GM19438 (cell line): ENCODE measurements around the gene ATN1.
A peak's percentile ranks its signal among the peaks of the same experiment; 100 is the strongest.
"Not testable (repeated sequence)": the region's sequence is repeated elsewhere in the genome, so short reads cannot be mapped to it uniquely, and the experiment has no call there.

Experiments
- ATAC-seq: cut with Tn5 transposase; IDR thresholded peaks from one replicate; pipeline ENCODE4 v1.9.1; 2021; ENCODE audit warnings: low read depth; ENCODE audit not compliant: unreplicated experiment

Gene ATN1

DNA sequence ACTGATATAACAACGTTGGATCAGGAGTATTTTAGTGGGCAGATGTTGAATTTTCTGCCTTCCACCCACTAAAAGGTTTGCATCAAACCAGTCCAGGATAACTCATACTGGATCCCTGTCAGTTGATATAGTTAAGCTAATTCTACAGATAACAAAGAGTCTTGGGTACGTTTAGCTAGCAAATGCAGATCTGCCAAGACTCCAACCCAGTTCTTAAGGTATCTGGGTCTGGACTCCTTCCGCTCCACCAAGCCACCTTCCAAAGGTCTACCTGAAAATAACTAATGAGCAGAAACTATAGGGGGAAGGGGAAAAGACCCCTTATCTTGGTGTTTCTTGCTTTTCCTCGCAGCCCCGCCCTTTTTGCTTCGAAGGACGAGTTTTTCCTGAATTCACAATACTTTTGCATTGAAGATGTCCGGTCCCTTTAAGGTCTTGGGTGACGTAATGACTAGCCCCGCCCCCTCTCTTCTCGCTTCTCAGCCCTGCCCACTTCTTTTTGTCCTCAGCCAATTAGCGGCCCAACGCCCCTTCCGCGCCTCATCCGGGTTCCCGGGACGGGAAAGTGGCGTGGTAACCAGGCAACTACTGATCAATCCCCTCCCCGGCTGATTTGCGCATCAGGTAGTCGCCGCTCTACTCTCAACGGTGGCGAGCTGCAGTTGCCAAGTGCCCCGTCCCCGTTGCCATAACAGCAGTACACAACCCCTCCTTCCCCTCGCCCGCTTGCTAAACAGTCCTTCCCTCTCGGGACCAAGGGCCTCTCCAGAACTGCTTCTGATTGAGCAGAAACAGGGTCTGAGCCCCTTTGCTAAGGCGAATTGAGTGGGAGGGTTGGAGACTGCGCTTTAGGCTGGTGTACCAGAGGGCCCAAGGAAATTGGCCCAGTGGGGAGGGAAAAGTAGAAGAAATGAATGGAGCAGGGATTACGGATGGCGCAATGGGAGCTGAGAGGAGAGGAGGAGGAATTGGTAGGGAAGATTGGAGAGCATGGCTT is 23.2 kb upstream of the ATN1 start, which contains the start of gene LRRC23:
TSS of gene LRRC23 (plus strand) at position 543 of the 997 bp plus-strand sequence. CDS start 812 bp downstream, outside the sequence.
- peak; percentile 96 for ATAC-seq

DNA sequence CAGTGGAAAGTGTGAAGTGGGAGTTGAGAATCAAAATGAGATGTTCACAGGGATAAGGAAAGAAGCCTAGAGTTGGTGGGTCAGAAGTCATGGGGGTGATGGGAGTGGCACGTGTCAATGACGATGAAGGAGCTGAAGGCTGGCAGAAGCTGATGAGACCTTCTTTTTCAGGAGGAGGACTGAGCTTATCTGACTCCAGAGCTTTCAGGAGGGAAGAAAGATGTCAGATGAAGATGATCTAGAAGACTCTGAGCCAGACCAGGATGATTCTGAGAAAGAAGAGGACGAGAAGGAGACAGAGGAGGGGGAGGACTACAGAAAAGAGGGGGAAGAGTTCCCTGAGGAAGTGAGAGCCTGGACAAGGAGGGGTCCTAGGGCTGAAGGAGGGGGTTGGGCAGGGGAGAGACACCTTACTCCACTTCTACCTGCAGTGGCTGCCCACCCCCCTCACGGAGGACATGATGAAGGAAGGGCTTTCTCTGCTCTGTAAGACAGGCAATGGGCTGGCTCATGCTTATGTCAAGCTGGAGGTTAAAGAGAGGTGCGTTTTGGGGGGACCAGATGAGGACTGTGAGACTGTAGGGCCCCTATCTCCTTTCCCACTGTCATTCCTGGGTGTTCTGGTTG is 22.2 kb upstream of the ATN1 start:
- ATAC-seq, result no peak

DNA sequence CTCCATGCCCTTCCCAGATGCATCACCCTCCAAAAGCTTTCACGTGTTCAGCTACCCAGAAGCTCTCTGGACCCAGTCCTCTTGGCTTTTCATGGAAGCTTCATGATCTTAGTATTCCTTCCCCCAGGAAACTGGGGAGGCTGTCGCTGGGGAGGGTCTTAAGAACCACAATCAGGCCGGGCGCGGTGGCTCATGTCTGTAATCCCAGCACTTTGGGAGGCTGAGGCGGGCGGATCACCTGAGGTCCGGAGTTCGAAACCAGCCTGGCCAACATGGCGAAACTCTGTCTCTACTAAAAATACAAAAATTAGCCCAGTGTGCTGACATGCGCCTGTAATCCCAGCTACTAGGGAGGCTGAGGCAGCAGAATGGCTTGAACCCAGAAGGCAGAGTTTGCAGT is 19.6 kb upstream of the ATN1 start:
- not testable (repeated sequence) for ATAC-seq

DNA sequence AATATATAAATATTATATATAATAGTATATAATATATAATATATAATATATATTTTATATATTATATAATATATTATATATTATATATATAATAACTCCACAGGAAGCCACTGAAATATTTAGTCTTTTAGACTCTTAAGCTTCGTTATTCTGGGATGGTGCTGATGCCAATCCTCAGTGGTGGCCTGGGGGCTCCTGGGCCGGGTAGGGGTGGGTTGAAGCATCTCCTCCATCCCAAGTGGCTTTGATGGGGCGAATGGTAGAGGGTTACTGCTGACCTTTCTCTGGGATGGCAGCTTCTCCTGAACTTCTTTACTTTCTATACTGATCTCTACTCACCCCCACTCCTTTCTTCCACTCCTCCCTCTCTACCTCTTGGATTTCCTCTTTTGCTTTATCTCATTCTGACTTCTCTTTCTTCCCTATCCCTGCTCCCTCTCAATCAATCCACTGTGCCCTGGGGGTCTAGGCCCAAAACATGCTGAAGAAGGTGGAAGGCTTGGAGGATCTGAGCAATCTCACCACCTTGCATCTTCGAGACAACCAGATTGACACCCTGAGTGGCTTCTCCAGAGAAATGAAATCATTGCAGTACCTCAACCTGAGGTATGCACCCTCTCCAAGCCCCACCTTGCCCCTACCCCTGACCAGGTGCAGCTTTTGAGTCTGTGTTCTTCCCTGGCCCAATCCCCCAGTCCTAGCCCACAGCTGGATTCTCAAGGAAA is 18.2 kb upstream of the ATN1 start:
- no peak for ATAC-seq

DNA sequence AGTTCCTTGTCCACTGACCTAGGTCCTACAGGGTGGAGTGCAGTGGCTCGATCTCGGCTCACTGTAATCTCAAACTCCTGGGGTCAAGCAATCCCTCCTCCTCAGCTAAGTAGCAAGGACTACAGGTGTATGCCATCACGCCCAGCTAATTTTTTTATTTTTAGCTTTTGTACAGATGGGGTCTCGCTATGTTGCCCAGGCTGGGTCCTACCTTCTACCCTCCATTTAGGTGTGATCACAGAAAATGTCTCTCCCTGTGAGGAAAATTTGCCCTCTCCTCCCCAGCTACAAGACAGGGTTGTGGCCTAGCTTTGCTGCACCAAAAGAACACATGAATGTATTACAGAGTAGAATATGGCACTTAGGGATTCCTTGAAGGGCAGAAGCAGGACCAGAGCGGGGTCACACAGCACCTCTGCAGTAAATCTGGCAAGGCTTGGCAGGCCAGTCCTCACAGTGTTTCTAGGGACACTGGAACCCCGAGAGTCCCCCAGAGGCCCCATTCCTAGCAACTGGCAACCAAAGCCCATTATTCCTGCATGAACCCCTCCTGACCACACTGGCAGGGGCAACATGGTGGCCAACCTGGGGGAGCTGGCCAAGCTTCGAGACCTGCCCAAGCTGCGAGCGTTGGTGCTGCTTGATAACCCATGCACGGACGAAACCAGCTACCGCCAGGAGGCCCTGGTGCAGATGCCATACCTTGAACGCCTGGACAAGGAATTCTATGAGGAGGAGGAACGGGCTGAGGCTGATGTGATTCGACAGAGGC is 15.4 kb upstream of the ATN1 start:
- no peak for ATAC-seq

DNA sequence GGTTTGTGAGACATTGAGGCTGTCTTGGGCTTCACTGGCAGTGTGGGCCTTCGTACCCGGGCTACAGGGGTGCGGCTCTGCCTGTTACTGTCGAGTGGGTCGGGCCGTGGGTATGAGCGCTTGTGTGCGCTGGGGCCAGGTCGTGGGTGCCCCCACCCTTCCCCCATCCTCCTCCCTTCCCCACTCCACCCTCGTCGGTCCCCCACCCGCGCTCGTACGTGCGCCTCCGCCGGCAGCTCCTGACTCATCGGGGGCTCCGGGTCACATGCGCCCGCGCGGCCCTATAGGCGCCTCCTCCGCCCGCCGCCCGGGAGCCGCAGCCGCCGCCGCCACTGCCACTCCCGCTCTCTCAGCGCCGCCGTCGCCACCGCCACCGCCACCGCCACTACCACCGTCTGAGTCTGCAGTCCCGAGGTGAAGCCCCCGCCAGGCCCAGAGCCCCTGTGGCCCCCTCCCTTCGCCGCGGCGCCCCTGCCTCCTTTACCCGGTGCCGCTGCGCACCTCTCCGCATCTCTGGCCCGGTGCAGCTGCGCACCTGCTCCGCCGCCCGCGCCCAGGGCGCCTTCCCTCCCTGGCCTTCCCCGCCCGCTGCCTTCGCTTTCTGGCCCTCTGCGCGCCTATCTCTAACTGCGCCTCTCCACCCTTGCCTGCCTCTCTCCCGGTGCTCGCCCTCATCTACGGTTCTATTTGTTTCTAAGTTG is 13.4 kb upstream of the ATN1 start, which contains the start of gene ENO2:
TSS of gene ENO2 (plus strand) at position 335 of the 701 bp plus-strand sequence. CDS start 1,253 bp downstream, outside the sequence.
- ATAC-seq, result peak; percentile 86

DNA sequence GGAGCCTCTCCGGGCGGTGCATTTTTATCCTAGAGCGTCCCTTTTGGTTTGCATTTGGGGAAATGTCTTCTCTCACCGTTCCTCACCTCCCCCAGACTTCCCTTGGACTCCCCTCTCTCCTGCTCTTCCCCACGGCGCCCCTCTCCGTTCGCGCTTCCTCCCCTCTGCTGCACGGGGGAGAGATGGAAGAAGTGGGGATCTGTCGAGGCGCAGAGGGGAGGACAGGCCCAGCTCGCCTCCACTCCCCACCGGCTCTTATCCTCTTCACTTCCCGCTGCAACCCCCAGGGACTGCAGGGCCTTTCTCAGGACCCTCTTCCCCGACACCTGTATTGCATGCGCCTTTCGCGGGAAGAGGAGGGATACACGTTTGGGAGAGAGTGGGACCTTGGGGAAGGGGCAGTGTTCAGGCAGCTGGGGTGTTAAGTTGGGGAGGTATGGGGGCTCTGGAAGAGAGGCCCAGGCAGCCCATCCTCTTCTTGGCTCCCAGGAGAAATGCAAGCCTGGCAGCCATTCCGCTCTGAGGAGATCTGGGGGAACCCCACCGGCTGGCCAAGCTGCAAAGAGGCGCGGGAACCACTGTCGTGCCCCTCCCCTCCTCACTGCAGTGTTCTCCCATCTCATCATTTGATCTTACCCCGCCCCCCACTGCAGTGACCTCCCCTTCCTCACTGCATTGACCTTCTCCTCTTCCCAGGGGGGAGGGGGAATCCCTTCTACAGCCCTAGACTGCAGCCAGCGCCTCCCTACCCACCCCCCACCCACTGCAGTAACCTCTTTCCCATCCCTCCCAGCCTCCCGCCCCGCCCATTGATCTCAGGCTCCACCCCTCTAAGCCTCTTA is 12.6 kb upstream of the ATN1 start:
- ATAC-seq, result peak; percentile 13

DNA sequence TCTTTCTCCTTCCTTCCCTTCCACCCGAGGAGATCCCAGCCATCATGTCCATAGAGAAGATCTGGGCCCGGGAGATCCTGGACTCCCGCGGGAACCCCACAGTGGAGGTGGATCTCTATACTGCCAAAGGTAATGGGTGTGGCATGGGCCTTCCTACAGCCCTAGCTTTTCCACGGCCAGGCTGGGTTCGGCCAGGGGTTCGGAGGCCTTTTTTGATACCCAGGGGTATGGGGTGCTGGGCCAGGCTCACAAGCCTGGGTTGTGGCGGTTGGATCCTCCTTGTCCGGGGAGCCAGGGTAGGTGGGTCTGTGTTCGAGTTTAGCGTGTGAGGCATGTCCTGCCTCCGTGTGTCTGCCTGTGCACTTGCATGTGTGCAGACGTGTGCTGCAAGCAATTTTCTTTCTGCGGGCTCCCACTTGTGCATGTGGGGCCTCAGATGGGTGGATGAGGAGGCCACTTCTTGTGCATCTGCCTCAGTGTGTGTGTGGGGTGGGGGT is 11.9 kb upstream of the ATN1 start:
- no peak for ATAC-seq

DNA sequence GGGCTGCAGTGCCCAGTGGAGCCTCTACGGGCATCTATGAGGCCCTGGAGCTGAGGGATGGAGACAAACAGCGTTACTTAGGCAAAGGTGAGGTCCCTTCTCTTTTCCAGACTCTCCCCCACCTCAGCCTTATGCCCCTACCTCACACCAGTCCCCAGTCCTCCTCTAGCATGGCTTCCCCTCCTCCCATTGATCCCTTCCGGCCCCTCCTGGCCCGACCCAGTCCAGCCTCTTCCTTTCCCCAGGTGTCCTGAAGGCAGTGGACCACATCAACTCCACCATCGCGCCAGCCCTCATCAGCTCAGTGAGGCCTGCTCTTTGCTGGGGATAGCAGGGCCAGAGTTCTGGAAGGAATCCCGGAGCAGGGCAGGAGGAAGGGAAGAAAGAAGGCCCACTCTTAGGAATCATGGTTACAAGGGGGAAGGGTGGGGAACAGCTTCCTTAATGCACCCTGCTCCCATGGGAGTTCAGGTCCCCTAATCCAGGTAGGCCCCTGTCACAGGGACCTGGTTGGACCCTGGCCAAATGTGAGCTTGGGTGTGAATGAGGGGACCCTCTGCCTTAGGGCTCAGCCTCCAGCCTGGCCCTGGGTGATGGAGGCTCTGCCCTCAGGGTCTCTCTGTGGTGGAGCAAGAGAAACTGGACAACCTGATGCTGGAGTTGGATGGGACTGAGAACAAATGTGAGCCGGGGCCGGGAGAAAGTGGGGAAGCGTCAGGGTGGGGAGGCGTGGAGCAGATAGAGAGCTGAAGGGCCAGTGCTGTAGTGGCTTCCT is 11.1 kb upstream of the ATN1 start:
- ATAC-seq, result no peak

DNA sequence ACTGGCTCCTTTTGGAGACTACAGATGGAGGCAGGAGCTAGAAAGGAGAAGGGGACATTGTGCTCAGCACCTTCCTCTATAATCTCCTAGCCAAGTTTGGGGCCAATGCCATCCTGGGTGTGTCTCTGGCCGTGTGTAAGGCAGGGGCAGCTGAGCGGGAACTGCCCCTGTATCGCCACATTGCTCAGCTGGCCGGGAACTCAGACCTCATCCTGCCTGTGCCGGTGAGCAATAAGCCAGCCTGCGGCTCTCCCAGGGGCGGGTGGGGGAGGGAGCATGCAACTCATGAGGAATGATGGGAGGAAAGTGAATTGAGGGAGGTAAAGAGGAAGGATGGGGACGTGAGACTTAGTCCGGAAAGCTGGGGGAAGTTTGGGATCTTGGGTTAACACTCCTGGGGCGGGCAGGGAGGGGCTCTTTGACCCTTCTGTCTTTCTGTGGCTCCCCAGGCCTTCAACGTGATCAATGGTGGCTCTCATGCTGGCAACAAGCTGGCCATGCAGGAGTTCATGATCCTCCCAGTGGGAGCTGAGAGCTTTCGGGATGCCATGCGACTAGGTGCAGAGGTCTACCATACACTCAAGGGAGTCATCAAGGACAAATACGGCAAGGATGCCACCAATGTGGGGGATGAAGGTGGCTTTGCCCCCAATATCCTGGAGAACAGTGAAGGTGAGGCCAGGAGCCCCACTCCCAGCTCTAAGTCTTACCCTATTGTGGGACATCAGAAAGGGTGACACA is 10.1 kb upstream of the ATN1 start:
- no peak for ATAC-seq

DNA sequence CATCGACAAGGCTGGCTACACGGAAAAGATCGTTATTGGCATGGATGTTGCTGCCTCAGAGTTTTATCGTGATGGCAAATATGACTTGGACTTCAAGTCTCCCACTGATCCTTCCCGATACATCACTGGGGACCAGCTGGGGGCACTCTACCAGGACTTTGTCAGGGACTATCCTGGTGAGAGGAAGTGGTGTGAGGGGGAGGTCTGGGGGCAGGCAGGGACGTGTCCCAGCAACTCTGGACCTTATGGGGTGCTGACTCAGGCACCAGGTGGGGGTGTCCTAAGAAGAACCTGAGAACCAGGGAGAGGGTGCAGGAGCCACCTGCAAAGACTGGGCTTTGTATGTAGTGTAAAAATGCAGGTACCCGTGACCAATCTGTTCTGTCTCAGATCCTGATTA is 8.2 kb upstream of the ATN1 start:
- ATAC-seq, result no peak

DNA sequence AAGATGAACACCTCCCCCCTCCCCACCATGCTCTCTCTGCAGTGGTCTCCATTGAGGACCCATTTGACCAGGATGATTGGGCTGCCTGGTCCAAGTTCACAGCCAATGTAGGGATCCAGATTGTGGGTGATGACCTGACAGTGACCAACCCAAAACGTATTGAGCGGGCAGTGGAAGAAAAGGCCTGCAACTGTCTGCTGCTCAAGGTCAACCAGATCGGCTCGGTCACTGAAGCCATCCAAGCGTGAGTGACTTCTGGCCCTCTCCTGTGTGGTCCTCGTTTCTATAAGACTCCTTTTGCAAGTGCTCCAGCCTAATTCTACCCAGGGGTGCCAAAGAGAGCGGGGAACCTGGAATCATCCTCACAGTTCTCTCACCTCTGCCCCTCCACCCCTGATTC is 6.2 kb upstream of the ATN1 start:
- ATAC-seq, result no peak

DNA sequence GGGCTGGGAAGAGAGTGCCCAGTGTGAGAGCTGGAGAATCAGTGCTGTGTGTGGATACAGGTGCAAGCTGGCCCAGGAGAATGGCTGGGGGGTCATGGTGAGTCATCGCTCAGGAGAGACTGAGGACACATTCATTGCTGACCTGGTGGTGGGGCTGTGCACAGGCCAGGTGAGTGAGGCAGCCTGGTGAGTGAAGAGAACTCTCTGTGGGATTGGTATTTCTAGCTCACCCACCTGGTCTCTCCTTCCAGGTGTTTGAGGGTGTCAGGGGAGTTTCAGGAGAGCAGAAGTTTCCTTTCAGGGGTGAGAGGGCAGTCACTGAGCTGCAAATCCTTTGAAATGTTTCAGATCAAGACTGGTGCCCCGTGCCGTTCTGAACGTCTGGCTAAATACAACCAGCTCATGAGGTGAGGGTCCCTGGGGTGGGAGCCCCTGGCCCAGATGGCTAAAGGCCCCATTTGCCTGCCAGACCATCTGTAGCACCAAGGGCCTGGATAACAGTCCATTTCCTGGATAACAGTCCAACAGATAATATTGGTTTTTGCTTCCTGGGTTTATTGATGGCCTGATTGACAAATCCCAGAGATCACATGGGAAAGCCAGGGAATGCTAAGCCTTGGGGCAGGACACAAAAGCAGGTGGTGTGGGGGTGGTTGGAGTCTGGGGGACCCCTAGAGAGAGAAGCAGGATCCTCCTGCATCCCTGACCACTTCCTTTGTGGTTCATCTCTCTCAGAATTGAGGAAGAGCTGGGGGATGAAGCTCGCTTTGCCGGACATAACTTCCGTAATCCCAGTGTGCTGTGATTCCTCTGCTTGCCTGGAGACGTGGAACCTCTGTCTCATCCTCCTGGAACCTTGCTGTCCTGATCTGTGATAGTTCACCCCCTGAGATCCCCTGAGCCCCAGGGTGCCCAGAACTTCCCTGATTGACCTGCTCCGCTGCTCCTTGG is 5.5 kb upstream of the ATN1 start:
- ATAC-seq, result no peak

DNA sequence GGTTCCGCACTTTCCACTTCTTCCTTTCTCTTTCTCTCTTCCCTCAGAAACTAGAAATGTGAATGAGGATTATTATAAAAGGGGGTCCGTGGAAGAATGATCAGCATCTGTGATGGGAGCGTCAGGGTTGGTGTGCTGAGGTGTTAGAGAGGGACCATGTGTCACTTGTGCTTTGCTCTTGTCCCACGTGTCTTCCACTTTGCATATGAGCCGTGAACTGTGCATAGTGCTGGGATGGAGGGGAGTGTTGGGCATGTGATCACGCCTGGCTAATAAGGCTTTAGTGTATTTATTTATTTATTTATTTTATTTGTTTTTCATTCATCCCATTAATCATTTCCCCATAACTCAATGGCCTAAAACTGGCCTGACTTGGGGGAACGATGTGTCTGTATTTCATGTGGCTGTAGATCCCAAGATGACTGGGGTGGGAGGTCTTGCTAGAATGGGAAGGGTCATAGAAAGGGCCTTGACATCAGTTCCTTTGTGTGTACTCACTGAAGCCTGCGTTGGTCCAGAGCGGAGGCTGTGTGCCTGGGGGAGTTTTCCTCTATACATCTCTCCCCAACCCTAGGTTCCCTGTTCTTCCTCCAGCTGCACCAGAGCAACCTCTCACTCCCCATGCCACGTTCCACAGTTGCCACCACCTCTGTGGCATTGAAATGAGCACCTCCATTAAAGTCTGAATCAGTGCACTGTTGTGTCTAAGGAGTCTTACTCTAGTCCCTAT is 4.6 kb upstream of the ATN1 start:
- no peak for ATAC-seq

DNA sequence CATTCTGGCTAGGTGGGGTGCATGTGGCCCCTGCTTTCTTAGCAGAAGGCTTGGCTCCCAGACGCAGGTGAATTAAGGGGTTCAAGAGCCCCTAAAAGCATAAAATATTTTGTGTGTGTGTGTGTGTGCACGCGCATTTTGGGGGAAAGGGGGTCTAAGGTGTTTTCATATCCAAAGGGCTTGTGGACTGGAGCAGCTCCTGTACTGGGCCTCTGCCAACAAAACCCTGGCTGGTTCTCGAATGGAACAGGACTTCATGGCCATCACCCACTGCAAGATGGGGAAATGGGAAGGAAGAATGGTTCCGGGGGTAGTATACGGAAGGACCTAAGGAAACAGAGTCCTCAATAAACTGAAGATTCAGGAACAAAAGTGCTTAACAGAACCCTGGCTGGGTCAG is 3.9 kb upstream of the ATN1 start:
- ATAC-seq, result no peak

DNA sequence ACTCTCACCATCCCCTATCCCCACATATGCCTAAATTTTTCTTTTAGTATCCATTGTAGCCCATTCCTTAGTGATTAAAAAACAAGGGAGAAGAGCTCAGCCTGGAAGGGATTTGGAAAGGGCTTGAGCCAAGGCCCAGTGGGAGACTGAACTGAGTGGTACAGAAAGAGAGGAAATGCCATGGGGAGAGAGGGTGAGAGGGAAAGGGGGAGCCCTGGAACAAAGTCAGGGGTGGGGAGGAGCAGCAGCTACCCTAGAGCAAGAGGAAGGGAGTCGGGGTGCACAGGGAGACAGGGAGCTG is 2.6 kb upstream of the ATN1 start:
- ATAC-seq, result no peak
